LHCN-M2 (cell line): ENCODE results near the gene MUCL1. TPM values are rescaled to one million over a fixed set of nuclear protein-coding genes. Genes with fewer than 3 reads are reported as not detected.

Experiments
- DNase-seq: peaks from one replicate; pipeline ENCODE4 v3.0.0-alpha.2; 2012; ENCODE audit warnings: low read depth
- total RNA-seq: library from RNA; depleted of rRNA; stranded (reverse); fragments of >200 nt; gene quantifications from 2 replicates; pipeline ENCODE4 v1.2.3, GENCODE V29; 2014; rRNA removed

MUCL1 gene
- total RNA-seq, 1 experiment from 2014 or later = not detected

DNA sequence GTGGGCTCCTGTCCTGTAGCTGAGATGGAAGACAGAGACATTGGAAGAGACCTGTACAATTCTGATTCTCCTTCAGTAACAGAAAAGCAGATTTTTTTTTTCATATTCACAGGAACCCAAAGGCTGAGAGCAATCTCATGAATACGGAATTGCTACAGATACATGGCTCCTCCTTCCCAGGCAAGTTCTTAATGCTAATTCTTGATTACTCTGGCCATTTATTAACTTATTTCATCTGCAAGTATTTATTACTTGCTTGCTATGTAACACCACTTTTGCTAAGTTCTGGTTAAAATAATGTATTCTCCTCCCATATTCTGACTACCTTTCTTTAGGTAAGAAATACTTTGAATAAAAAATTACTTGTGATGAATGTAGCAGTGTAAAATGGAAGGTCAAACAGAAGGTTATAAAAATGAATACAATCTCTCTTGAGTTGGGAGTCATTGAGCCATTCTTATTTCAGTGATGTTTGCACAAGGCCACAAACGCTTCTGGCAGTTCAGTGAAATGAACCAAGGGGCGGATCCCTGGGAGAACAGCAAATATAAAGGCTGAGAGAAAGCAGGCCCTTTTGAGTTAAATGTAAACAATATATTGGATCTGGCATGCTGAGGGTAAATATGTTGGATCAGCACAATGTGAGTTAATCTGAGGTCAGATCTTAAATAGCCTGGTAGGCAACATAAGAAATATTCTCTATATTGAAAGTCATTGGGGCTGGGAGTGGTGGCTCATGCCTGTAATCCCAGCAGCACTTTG is 37.6 kb downstream of the MUCL1 start:
- DNase-seq = no peak

Other genes with a start within 250 kb of the MUCL1 start
- not detected in 2 replicates for gene LACRT, start 219.6 kb upstream of the MUCL1 start, total RNA-seq
- gene DCD, start 206.2 kb upstream of the MUCL1 start, total RNA-seq = not detected in 2 replicates
- gene TESPA1, start 130.2 kb downstream of the MUCL1 start, total RNA-seq = not detected in 2 replicates
- gene NEUROD4, start 165.5 kb downstream of the MUCL1 start, total RNA-seq = not detected in 2 replicates